Measurements from ENCODE around the gene KIF27. TPM values are rescaled to one million over a fixed set of nuclear protein-coding genes. Genes with fewer than 3 reads are reported as not detected.

Gene KIF27
- total and polyA plus RNA-seq, 2 of the 4 experiments (the other 2 are of a cell fraction) = 0.60 to 1.6 TPM

DNA sequence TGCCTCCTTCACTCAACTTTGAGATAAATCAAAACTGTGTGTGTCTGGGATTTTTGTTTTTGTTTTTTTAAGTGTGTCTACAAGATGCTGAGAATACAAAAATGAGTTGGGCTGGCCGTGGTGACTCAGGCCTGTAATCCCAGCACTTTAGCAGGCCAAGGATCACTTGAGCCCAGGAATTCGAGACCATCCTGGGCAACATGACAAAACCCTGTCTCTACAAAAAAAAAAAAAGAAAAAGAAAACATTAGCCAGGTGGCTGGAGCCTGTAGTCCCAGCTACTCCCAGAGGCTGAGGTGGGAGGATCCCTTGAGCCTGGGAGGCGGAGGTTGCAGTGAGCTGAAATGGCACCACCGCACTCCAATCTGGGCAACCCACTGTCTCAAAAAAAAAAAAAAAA is 37.8 kb upstream of the KIF27 start:
- TF ChIP-seq RFX5 (IDR thresholded peaks at IDR 0.05; ENCODE audit: low read depth, low read length) (no peak), SMC3 (IDR thresholded peaks at IDR 0.05; ENCODE audit: low read depth, low read length) (no peak), NFE2L2 (IDR thresholded peaks at IDR 0.05; ENCODE audit: low read depth, low read length) (no peak), MAZ (IDR thresholded peaks at IDR 0.05; ENCODE audit: borderline replicate concordance, low read depth, low read length) (no peak), POLR2A (IDR thresholded peaks at IDR 0.05; ENCODE audit: low read depth, low read length) (no peak), RAD21 (IDR thresholded peaks at IDR 0.05; ENCODE audit: low read length) (no peak), USF2 (IDR thresholded peaks at IDR 0.05; ENCODE audit: low read depth, low read length) (no peak), CEBPB (IDR thresholded peaks at IDR 0.05; ENCODE audit: low read depth, low read length) (no peak), BHLHE40 (IDR thresholded peaks at IDR 0.05; ENCODE audit: low read depth, low read length) (no peak), MAFK (IDR thresholded peaks at IDR 0.05; ENCODE audit: low read depth, low read length) (no peak; the same call in 1 of the 2 replicates), CHD1 (IDR thresholded peaks at IDR 0.05; ENCODE audit: low read depth, low read length) (no peak), FOS (IDR thresholded peaks at IDR 0.05; ENCODE audit: low read depth, low read length) (no peak), RCOR1 (IDR thresholded peaks at IDR 0.05; ENCODE audit: insufficient replicate concordance, low read length) (no peak), MXI1 (IDR thresholded peaks at IDR 0.05; ENCODE audit: borderline replicate concordance, low read depth, low read length) (no peak)
- TF ChIP-seq, protein P1, sequence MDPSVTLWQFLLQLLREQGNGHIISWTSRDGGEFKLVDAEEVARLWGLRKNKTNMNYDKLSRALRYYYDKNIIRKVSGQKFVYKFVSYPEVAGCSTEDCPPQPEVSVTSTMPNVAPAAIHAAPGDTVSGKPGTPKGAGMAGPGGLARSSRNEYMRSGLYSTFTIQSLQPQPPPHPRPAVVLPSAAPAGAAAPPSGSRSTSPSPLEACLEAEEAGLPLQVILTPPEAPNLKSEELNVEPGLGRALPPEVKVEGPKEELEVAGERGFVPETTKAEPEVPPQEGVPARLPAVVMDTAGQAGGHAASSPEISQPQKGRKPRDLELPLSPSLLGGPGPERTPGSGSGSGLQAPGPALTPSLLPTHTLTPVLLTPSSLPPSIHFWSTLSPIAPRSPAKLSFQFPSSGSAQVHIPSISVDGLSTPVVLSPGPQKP (IDR thresholded peaks at IDR 0.05; ENCODE audit: borderline replicate concordance, low read depth, low read length) = no peak
- TF ChIP-seq, protein P2, sequence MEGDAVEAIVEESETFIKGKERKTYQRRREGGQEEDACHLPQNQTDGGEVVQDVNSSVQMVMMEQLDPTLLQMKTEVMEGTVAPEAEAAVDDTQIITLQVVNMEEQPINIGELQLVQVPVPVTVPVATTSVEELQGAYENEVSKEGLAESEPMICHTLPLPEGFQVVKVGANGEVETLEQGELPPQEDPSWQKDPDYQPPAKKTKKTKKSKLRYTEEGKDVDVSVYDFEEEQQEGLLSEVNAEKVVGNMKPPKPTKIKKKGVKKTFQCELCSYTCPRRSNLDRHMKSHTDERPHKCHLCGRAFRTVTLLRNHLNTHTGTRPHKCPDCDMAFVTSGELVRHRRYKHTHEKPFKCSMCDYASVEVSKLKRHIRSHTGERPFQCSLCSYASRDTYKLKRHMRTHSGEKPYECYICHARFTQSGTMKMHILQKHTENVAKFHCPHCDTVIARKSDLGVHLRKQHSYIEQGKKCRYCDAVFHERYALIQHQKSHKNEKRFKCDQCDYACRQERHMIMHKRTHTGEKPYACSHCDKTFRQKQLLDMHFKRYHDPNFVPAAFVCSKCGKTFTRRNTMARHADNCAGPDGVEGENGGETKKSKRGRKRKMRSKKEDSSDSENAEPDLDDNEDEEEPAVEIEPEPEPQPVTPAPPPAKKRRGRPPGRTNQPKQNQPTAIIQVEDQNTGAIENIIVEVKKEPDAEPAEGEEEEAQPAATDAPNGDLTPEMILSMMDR (conservative IDR thresholded peaks at IDR 0.05; ENCODE audit: low read depth, low read length) = no peak
- H2BK20ac ChIP-seq (ENCODE audit: low read depth, low read length) = no peak overlapping the region
- H2AK5ac ChIP-seq (ENCODE audit: low read depth, low read length) = no peak overlapping the region
- dilution Hi-C loops (cut with HindIII; ENCODE audit: low sequenced_read_pairs, unreplicated experiment) (no loop called here), in situ Hi-C loops (cut with MboI; ENCODE audit: low sequenced_read_pairs) (no loop called here), intact Hi-C loops (cut with micrococcal nuclease) (loop anchor here (5.0 kb wide), 1 partner anchor 358 kb away; no protein-coding TSS in a partner anchor)
- ChIA-PET CTCF (interaction anchor here (0.6 kb wide), 1 partner anchor 37 kb away, joined by 3 read pairs; no protein-coding TSS in a partner anchor), POLR2A (ENCODE audit: unreplicated experiment) (no interaction called here)
- H3K4ac ChIP-seq (ENCODE audit: low read depth, low read length) = no peak overlapping the region
- H3K36me3 ChIP-seq (ENCODE audit: control insufficient read depth, insufficient read depth, low read length) = no peaks in the 10 kb centered on the region
- H3K14ac ChIP-seq (replicated peaks; ENCODE audit: low read depth, low read length) = no peak overlapping the region
- no peak overlapping the region for H4K8ac ChIP-seq (ENCODE audit: low read depth in 2 of 2, low read length in 2 of 2)
- H2AFZ ChIP-seq (replicated peaks; ENCODE audit: low read length, poor library complexity) = no peak overlapping the region
- 0 out of 2 replicates have a peak, but pooled peaks cover 2% of the 10 kb centered on the region for H3K9me3 ChIP-seq (ENCODE audit: control insufficient read depth, insufficient read depth, low read length)
- no peaks in the 10 kb centered on the region for H4K20me1 ChIP-seq (ENCODE audit: insufficient read depth, low read length)
- no peak overlapping the region for H3K27ac ChIP-seq (ENCODE audit: insufficient read depth, low read length)
- peaks cover 0 to 15% of the 10 kb centered on the region in 2 experiments; a peak in 1 of 4 replicates for H3K79me1 ChIP-seq (ENCODE audit: low read depth in 1 of 2, low read length in 2 of 2)
- peaks cover 9% of the 10 kb centered on the region for H3K4me1 ChIP-seq (ENCODE audit: control insufficient read depth, insufficient read depth, low read length)
- ATAC-seq (ENCODE audit: low read depth) (peak; percentile 55), DNase-seq (peak; percentile 86)
- no peak overlapping the region for H2BK5ac ChIP-seq (ENCODE audit: low read depth, low read length, poor library complexity, severe bottlenecking)
- no TSS peak for BruUV-seq (replicated peaks)
- H3K4me3 ChIP-seq (ENCODE audit: insufficient read depth, low read depth, low read length) = no peak overlapping the region
- no peak overlapping the region for H3K4me2 ChIP-seq (ENCODE audit: low read depth, low read length)
- H3K27me3 ChIP-seq (ENCODE audit: control insufficient read depth, insufficient read depth, low read length) = no peaks in the 10 kb centered on the region
- no peak overlapping the region for H3K18ac ChIP-seq (ENCODE audit: low read depth, low read length)
- no peak overlapping the region for H2AK9ac ChIP-seq (replicated peaks; ENCODE audit: low read depth, low read length, poor library complexity)
- no peak overlapping the region for H3K9ac ChIP-seq (ENCODE audit: low read depth, low read length)
- no peak overlapping the region for H4K5ac ChIP-seq (ENCODE audit: low read depth, low read length)
- no peak overlapping the region for H2BK15ac ChIP-seq (ENCODE audit: low read depth, low read length)
- no CpG with 5 or more reads among the region's 4 CpGs for WGBS, 2 experiments (ENCODE audit: extremely low coverage in 2 of 2, insufficient read length in 1 of 2)
- no peak overlapping the region for H3K23ac ChIP-seq (ENCODE audit: low read depth, low read length)
- H3K9me1 ChIP-seq (ENCODE audit: insufficient read depth, low read length) = 0 out of 2 replicates have a peak, but pooled peaks cover 3% of the 10 kb centered on the region
- no peak overlapping the region for H3K56ac ChIP-seq (ENCODE audit: extremely low read depth, insufficient read depth, low read length)
- no peak overlapping the region for H2BK120ac ChIP-seq (ENCODE audit: low read depth, low read length)
- no peak overlapping the region for H4K91ac ChIP-seq (ENCODE audit: insufficient read depth, low read depth, low read length)
